MM.1S (cell line): Measurements from ENCODE around the gene NFYB.
"Not testable (repeated sequence)": the region's sequence is repeated elsewhere in the genome, so short reads cannot be mapped to it uniquely, and the experiment has no call there.

Source experiments
- DNase-seq: peaks from one replicate; pipeline ENCODE4 v3.0.0-alpha.2; 2015
- H2AFZ ChIP-seq: fragments of 300-600 bp; sonication (generic); 2 replicates; pipeline ENCODE4 v1.6.0; 2016; ENCODE audit warnings: antibody characterized with exemption, low read length
- H3F3A ChIP-seq: fragments of 300-600 bp; sonication (generic); 2 replicates; pipeline ENCODE4 v1.6.1; 2016; ENCODE audit warnings: mild to moderate bottlenecking, antibody characterized with exemption, low read length, moderate library complexity, mixed read lengths; ENCODE audit not compliant: insufficient read depth
- H3K27ac ChIP-seq: fragments of 300-600 bp; sonication (generic); 2 replicates; pipeline ENCODE4 v1.5.1; 2016; ENCODE audit warnings: mild to moderate bottlenecking, low read length
- H3K27me3 ChIP-seq: fragments of 300-600 bp; sonication (generic); replicated peaks from 2 replicates; pipeline ENCODE4 v1.6.0; 2016; ENCODE audit warnings: low read length; ENCODE audit not compliant: insufficient read depth
- H3K36me3 ChIP-seq: fragments of 300-600 bp; sonication (generic); replicated peaks from 2 replicates; pipeline ENCODE4 v1.6.1; 2016; ENCODE audit warnings: mild to moderate bottlenecking, low read length, mixed read lengths; ENCODE audit not compliant: insufficient read depth
- H3K4me1 ChIP-seq: fragments of 300-600 bp; sonication (generic); 2 replicates; pipeline ENCODE4 v1.6.1; 2016; ENCODE audit warnings: low read length, mixed read lengths
- H3K4me2 ChIP-seq: fragments of 300-600 bp; sonication (generic); 2 replicates; pipeline ENCODE4 v1.6.0; 2016; ENCODE audit warnings: low read depth, low read length
- H3K4me3 ChIP-seq: fragments of 300-600 bp; sonication (generic); 2 replicates; pipeline ENCODE4 v1.5.1; 2016; ENCODE audit warnings: low read length, mixed read lengths
- H3K79me2 ChIP-seq: fragments of 300-600 bp; sonication (generic); 2 replicates; pipeline ENCODE4 v1.6.1; 2016; ENCODE audit warnings: mixed run types, low read length, mixed read lengths
- H3K9ac ChIP-seq: fragments of 300-600 bp; sonication (generic); 2 replicates; pipeline ENCODE4 v1.6.1; 2016; ENCODE audit warnings: low read length, mixed read lengths
- H3K9me2 ChIP-seq: fragments of 300-600 bp; sonication (generic); replicated peaks from 2 replicates; pipeline ENCODE4 v1.6.1; 2016; ENCODE audit warnings: mild to moderate bottlenecking, low read length, mixed read lengths; ENCODE audit not compliant: insufficient read depth
- H3K9me3 ChIP-seq: fragments of 300-600 bp; sonication (generic); replicated peaks from 2 replicates; pipeline ENCODE4 v1.6.1; 2016; ENCODE audit warnings: mild to moderate bottlenecking, low read length, mixed read lengths; ENCODE audit not compliant: insufficient read depth
- H4K20me1 ChIP-seq: fragments of 300-600 bp; sonication (generic); 2 replicates; pipeline ENCODE4 v1.6.1; 2016; ENCODE audit warnings: mild to moderate bottlenecking, low read length, moderate library complexity, mixed read lengths; ENCODE audit not compliant: insufficient read depth
- EZH2 ChIP-seq: fragments of 300-600 bp; sonication (generic); optimal IDR thresholded peaks from 2 replicates; pipeline ENCODE3; 2017; ENCODE audit warnings: low read depth, mild to moderate bottlenecking, antibody characterized with exemption, low read length, mixed read lengths
- EZH2phosphoT487 ChIP-seq: fragments of 300-600 bp; sonication (generic); IDR thresholded peaks from 2 replicates; pipeline ENCODE4 v1.6.1; 2018; ENCODE audit warnings: antibody characterized with exemption, low read length
- TF ChIP-seq, protein P1 (sequence below): fragments of 300-600 bp; sonication (generic); IDR thresholded peaks from 2 replicates; pipeline ENCODE4 v1.5.1; 2016; ENCODE audit warnings: antibody characterized with exemption, low read length, mixed read lengths

NFYB gene

DNA sequence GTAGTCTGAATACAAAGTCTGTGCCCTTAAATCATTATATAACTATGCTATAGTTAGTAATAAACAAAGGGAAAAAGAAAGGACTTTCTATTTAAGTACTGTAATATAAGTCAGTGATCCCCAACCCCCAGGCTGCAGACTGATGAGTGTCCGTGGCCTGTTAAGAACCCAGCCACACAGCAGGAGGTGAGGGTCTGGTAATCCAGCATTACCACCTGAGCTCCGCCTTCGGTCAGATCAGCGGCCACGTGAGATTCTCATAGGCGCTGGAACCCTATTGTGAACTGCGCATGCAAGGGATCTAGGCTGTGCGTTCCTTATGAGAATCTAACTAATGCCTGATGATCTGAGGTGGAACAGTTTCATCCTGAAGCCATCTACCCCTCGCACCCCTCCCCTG, 15.7 kb downstream of the NFYB start:
- H3K9ac ChIP-seq: no peak overlapping the region
- no peak overlapping the region for H3K4me3 ChIP-seq
- no peak overlapping the region for H3K27ac ChIP-seq
- TF ChIP-seq EZH2 (no peak), EZH2phosphoT487 (no peak)
- TF ChIP-seq, protein P1, sequence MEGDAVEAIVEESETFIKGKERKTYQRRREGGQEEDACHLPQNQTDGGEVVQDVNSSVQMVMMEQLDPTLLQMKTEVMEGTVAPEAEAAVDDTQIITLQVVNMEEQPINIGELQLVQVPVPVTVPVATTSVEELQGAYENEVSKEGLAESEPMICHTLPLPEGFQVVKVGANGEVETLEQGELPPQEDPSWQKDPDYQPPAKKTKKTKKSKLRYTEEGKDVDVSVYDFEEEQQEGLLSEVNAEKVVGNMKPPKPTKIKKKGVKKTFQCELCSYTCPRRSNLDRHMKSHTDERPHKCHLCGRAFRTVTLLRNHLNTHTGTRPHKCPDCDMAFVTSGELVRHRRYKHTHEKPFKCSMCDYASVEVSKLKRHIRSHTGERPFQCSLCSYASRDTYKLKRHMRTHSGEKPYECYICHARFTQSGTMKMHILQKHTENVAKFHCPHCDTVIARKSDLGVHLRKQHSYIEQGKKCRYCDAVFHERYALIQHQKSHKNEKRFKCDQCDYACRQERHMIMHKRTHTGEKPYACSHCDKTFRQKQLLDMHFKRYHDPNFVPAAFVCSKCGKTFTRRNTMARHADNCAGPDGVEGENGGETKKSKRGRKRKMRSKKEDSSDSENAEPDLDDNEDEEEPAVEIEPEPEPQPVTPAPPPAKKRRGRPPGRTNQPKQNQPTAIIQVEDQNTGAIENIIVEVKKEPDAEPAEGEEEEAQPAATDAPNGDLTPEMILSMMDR: no peak
- no peaks in the 10 kb centered on the region for H3K9me2 ChIP-seq
- H4K20me1 ChIP-seq: no peaks in the 10 kb centered on the region
- no peaks in the 10 kb centered on the region for H3F3A ChIP-seq
- no peak overlapping the region for H3K4me2 ChIP-seq
- DNase-seq: no peak
- no peaks in the 10 kb centered on the region for H3K79me2 ChIP-seq
- no peaks in the 10 kb centered on the region for H3K9me3 ChIP-seq
- H3K36me3 ChIP-seq: no peaks in the 10 kb centered on the region; the same call in 1 of the 2 replicates
- no peaks in the 10 kb centered on the region for H3K27me3 ChIP-seq
- H2AFZ ChIP-seq: no peak overlapping the region
- H3K4me1 ChIP-seq: no peaks in the 10 kb centered on the region

DNA sequence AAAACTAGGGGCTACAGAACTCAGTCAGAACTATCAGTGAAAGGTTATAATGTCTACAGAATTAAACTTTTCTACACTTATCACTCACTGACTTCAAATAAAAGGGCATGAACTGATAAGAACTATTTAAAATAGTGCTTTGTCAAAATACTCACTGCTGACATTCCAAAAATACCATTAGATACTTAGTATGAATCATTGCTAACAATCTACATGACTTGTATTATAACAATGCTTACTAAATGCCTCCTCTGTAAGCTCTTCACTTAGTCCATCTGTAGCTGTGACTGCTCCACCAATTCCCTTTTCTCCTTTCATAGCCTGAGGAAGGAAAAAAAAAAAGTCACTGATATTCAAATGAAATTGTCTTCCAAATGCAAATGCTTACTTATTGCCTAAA, 17.0 kb downstream of the NFYB start:
- Histone ChIP-seq H4K20me1 (no peaks in the 10 kb centered on the region), H3K4me2 (no peak overlapping the region), H2AFZ (no peak overlapping the region), H3K79me2 (no peaks in the 10 kb centered on the region), H3K4me1 (no peaks in the 10 kb centered on the region), H3K9me3 (no peaks in the 10 kb centered on the region), H3K9ac (no peak overlapping the region), H3K36me3 (no peaks in the 10 kb centered on the region; the same call in 1 of the 2 replicates), H3K27ac (no peak overlapping the region), H3K9me2 (no peaks in the 10 kb centered on the region), H3F3A (no peaks in the 10 kb centered on the region), H3K4me3 (no peak overlapping the region), H3K27me3 (no peaks in the 10 kb centered on the region)
- TF ChIP-seq EZH2phosphoT487 (no peak), EZH2 (no peak)
- TF ChIP-seq, protein P1: no peak
- DNase-seq: no peak

DNA sequence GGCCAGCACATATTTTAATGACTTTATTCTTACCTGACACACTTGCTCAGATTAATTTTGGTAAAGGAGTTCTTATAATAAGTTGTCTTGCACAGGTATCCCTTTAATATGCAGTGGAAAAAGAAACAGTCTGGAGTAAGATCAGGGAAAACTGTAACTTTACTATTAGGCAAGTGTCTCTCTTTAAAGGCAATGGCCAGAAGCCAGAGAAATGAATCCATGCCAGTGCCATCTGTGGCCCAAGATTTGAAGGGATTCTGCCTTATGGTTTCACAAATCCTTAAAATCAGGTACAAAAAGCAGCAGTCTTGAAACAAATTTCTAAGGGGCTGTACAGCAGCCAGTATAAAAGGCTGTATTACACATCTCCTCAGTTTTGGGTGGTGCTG, 22.4 kb downstream of the NFYB start:
- Histone ChIP-seq H3K36me3 (no peaks in the 10 kb centered on the region), H3K4me2 (no peak overlapping the region), H3K79me2 (no peaks in the 10 kb centered on the region), H3K9me2 (no peaks in the 10 kb centered on the region), H4K20me1 (no peaks in the 10 kb centered on the region), H3K9ac (no peak overlapping the region), H2AFZ (no peak overlapping the region), H3K9me3 (no peaks in the 10 kb centered on the region), H3K4me1 (no peaks in the 10 kb centered on the region), H3K27ac (no peak overlapping the region), H3K4me3 (no peak overlapping the region), H3F3A (no peaks in the 10 kb centered on the region), H3K27me3 (no peaks in the 10 kb centered on the region)
- TF ChIP-seq EZH2 (no peak), EZH2phosphoT487 (no peak)
- TF ChIP-seq, protein P1: no peak
- DNase-seq: no peak

DNA sequence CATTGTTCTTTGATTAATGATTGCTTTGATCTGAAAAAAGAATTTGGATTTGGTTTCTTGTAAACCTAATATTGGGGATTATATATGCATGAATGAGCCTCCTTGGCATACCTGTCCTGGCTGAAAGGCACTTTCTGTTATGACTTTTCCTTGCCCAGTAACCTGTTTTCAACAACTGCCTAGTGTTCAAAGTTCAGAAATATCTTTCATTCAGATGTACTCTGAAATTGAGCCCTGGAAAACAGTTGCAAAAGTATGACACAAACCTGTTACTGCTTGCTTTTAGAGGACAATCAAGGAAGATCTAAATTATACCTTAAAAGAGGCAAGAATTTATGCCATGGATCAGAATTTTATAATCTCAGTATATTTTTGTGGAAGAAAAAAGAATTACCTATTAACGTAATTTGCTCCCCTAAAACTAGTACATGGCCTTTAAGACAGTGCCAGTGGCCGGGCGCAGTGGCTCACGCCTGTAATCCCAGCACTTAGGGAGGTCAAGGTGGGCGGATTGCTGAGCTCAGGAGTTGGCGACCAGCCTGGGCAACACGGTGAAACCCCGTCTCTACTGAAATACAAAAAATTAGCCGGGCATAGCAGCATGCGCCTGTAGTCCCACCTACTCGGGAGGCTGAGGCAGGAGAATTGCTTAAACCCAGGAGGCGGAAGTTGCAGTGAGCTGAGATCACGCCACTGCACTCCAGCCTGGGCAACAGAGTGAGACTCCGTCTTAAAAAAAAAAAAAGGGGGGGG, 23.0 kb downstream of the NFYB start:
- not testable (repeated sequence) for H4K20me1 ChIP-seq, H3K9ac ChIP-seq, H2AFZ ChIP-seq, DNase-seq, H3K4me2 ChIP-seq, H3K9me2 ChIP-seq, H3K4me3 ChIP-seq, H3K36me3 ChIP-seq, H3K4me1 ChIP-seq, H3K9me3 ChIP-seq, H3K27me3 ChIP-seq, H3K27ac ChIP-seq, H3F3A ChIP-seq, H3K79me2 ChIP-seq
